Thymus (tissue), 11 donors: ENCODE data around the gene MMP20. TPM values are rescaled to one million over a fixed set of nuclear protein-coding genes. Genes with fewer than 3 reads are reported as not detected.

ENCODE experiments used
- DNase-seq, 9 donors: peaks; one replicate each; pipeline ENCODE4 v3.0.0-alpha.2; 2013; ENCODE audit warnings: low spot score in 9 of 9, low read depth in 6 of 9, missing footprints in 1 of 9
- H3K27ac ChIP-seq, 2 donors: one replicate each; pipeline ENCODE4 v1.5.1; 2013; ENCODE audit warnings: control low read depth in 1 of 2, low read depth in 1 of 2, low read length in 1 of 2, mild to moderate bottlenecking in 1 of 2, moderate library complexity in 1 of 2
- H3K27me3 ChIP-seq, 2 donors: one replicate each; pipeline ENCODE4 v1.5.1; 2013; ENCODE audit warnings: low read length in 1 of 2; ENCODE audit not compliant: control insufficient read depth in 2 of 2, insufficient read depth in 1 of 2
- H3K36me3 ChIP-seq, 2 donors: one replicate each; pipeline ENCODE4 v1.5.1; 2013; ENCODE audit warnings: low read length in 1 of 2, mild to moderate bottlenecking in 1 of 2, moderate library complexity in 1 of 2; ENCODE audit not compliant: control insufficient read depth in 2 of 2, insufficient read depth in 2 of 2
- H3K4me1 ChIP-seq, 2 donors: one replicate each; pipeline ENCODE4 v1.5.1; 2013; ENCODE audit warnings: low read length in 2 of 2; ENCODE audit not compliant: control insufficient read depth in 2 of 2, insufficient read depth in 2 of 2
- H3K4me3 ChIP-seq, 2 donors: one replicate each; pipeline ENCODE4 v1.5.1; 2013; ENCODE audit warnings: low read length in 2 of 2, control low read depth in 1 of 2, mild to moderate bottlenecking in 1 of 2
- H3K9me3 ChIP-seq, 2 donors: one replicate each; pipeline ENCODE4 v1.5.1; 2013; ENCODE audit warnings: low read length in 1 of 2, mild to moderate bottlenecking in 1 of 2; ENCODE audit not compliant: control insufficient read depth in 2 of 2, insufficient read depth in 1 of 2
- WGBS: extraction: QIAGEN DNeasy Blood & Tissue Kit; methylation state at CpG from one replicate; pipeline ENCODE4 v1.1.7; 2013; 5-methylcytosine and 5-hydroxymethylcytosine counted together
- polyA plus RNA-seq: library from polyadenylated mRNA; stranded (reverse); fragments of 200-250 nt; gene quantifications from one replicate; pipeline ENCODE4 v1.2.3, GENCODE V29; 2013
- total RNA-seq: library from RNA; stranded (reverse); fragments of 120-200 nt; gene quantifications from one replicate; pipeline ENCODE4 v1.2.4, GENCODE V29; 2013
- donor health status: healthy.

The MMP20 gene
- total and polyA plus RNA-seq, 2 donors = 0.14 to 0.23 TPM

DNA sequence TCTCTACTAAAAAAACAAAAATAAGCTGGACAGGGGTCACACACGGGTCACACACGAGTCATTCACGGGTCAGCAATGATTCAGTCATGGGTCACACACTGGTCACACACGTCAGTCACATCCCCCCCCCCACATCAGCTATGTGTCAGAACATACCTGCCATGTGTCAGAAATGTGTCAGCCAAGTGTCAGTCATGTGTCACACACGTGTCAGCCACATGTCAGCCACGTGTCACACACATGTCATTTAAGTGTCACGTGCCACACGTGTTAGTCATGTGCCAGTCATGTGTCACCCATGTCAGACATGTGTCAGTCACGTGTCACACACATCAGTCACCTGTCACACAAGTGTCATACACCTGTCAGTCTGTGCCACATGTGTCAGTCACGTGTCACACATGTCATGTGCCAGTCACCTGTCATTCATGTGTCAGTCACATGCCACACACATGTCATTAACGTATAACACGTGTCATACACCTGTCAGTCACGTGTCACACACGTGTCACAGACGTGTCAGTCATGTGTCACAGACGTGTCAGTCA, 28.7 kb upstream of the MMP20 start:
- no peaks in the 10 kb centered on the region for H3K4me1 ChIP-seq
- no peak overlapping the region for H3K27ac ChIP-seq
- 93% methylated on average over 16 of the region's 16 CpGs for WGBS
- no peak overlapping the region for H3K4me3 ChIP-seq
- H3K36me3 ChIP-seq = no peaks in the 10 kb centered on the region
- no peak for DNase-seq
- H3K27me3 ChIP-seq = no peaks in the 10 kb centered on the region
- no peaks in the 10 kb centered on the region for H3K9me3 ChIP-seq

DNA sequence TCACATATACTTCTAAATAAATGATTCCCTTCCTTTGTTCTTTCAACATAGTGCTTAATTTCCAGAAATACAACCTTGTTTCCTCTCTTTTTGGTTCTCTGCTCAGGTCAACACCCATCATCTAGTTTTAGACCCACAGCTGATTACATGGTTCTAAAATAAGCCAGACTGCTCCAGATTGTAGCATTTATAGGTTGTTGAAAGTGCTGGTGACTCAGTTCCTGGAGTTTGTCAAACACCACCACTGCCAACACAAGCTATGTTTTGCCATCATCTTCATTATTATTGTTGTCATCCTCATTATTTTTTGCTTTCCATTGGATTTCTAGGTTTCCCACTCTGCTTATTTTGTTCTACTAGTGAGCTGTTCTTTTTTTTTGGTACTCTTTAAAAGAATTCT, 22.3 kb upstream of the MMP20 start:
- DNase-seq = no peak
- Histone ChIP-seq H3K9me3 (no peaks in the 10 kb centered on the region), H3K36me3 (no peaks in the 10 kb centered on the region), H3K4me1 (no peaks in the 10 kb centered on the region), H3K4me3 (no peak overlapping the region), H3K27ac (no peak overlapping the region), H3K27me3 (no peaks in the 10 kb centered on the region)

GRCh38 chr11:102643941-102644340, 18.8 kb upstream of the MMP20 start:
- WGBS = 96% methylated on average over 4 of the region's 4 CpGs
- Histone ChIP-seq H3K27me3 (no peaks in the 10 kb centered on the region), H3K9me3 (no peaks in the 10 kb centered on the region), H3K27ac (no peak overlapping the region), H3K36me3 (no peaks in the 10 kb centered on the region), H3K4me1 (no peaks in the 10 kb centered on the region), H3K4me3 (no peak overlapping the region)
- no peak for DNase-seq

DNA sequence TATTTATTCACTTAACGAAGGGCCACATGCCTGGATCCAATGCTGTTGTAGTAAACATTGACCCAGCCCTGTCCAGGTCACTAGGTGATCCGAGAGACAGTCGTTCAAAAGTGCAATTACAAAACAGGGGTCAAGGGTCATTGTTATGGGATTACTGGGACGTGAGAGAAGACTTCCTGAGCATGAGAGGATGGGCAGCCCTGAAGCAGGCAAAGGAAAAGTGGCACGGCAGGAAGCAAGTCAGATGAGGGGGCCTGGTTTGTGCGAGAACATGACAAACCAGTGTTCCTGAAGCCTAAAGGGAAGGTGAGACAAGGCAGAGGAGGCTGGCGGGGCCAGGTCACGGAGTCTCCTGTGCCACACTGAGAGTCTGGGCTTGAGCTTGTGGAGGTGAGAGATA, 15.8 kb upstream of the MMP20 start:
- WGBS = 79% methylated on average over 8 of the region's 8 CpGs
- Histone ChIP-seq H3K27me3 (no peaks in the 10 kb centered on the region), H3K36me3 (no peaks in the 10 kb centered on the region), H3K4me3 (no peak overlapping the region), H3K27ac (no peak overlapping the region), H3K4me1 (no peaks in the 10 kb centered on the region), H3K9me3 (no peaks in the 10 kb centered on the region)
- no peak for DNase-seq

DNA sequence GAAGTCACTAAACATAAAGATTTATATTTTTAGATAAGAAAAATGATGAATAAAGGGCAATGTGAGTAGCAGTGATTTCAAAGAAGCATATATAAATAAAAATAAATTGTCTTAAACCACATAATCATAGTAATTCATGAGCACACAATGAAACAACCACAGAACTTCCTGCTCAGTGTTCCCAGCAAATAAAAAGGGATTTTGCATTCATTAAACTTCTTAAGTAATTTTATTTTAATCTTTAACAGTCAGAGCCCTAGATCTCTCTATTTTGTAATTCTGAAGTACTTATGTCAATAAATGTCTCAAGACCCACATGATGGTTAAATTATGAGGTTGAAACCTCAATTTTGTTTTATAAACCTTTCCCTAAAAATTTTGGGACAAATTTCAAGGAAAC, 14.5 kb upstream of the MMP20 start:
- Histone ChIP-seq H3K4me3 (no peak overlapping the region), H3K36me3 (no peaks in the 10 kb centered on the region), H3K27me3 (no peaks in the 10 kb centered on the region), H3K9me3 (no peaks in the 10 kb centered on the region), H3K4me1 (no peaks in the 10 kb centered on the region), H3K27ac (no peak overlapping the region)
- no peak for DNase-seq

DNA sequence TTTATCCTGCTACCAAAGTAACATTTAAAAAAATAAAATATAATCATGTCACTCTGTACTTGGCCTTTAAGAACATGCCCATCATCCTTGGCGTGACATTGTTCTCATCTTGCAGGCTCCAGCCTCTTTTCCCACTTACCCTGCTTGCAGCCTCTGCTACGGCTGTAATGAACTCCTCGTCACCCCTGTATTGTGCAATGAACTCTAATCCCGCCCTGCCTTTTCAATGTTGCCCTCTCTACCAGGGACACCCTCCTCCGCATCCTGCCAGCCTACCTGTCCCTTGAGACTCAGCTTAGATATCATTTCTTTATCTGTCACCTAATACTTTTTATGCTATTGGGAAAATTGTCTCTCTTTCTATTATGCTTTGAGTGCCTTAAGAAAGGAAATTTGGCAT, 12.6 kb upstream of the MMP20 start:
- WGBS = 86% methylated on average over 5 of the region's 5 CpGs
- no peak overlapping the region for H3K27ac ChIP-seq
- no peaks in the 10 kb centered on the region for H3K9me3 ChIP-seq
- no peaks in the 10 kb centered on the region for H3K36me3 ChIP-seq
- DNase-seq = no peak
- no peak overlapping the region for H3K4me3 ChIP-seq
- H3K4me1 ChIP-seq = no peaks in the 10 kb centered on the region
- no peaks in the 10 kb centered on the region for H3K27me3 ChIP-seq

DNA sequence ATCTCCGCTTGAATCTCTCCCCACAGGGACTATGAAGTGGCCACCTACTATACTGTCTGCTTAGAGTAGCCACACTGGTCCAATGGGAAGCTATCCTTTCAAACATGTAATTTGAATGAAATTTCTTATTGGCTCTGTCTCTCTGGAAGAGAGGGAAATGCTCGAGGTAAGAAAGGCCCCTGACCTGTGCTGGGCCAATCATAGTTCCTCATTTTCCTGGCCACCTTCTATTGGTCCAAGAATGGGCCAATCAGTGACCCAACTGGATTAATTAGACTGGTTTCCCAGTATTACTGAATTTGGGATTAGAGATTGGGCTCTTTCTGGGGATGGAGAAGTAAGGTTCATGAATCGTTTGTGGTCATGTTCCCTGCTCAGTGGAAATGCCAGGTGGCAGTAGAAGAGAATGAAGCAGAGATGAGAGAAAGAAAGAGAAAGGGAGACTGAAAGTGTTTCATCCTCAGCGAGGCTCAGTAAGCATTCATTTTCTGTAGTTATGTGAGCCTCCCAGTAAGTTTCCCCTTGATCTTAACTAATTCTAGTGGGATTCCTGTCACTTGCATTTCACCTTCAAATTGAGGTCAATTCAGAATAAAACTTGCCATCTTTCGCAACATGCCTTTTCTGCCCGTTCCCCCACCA, 8.4 kb upstream of the MMP20 start:
- Histone ChIP-seq H3K27me3 (no peaks in the 10 kb centered on the region), H3K9me3 (no peaks in the 10 kb centered on the region), H3K36me3 (no peaks in the 10 kb centered on the region), H3K27ac (no peak overlapping the region), H3K4me1 (no peaks in the 10 kb centered on the region), H3K4me3 (no peak overlapping the region)
- WGBS = 89% methylated on average over 6 of the region's 6 CpGs
- DNase-seq = no peak

GRCh38 chr11:102632026-102632425, 6.9 kb upstream of the MMP20 start:
- no peaks in the 10 kb centered on the region for H3K9me3 ChIP-seq
- H3K4me3 ChIP-seq = no peak overlapping the region
- no peak overlapping the region for H3K27ac ChIP-seq
- no peak for DNase-seq
- H3K27me3 ChIP-seq = no peaks in the 10 kb centered on the region
- 100% methylated on average over 1 of the region's 1 CpG for WGBS
- no peaks in the 10 kb centered on the region for H3K36me3 ChIP-seq
- no peaks in the 10 kb centered on the region for H3K4me1 ChIP-seq

DNA sequence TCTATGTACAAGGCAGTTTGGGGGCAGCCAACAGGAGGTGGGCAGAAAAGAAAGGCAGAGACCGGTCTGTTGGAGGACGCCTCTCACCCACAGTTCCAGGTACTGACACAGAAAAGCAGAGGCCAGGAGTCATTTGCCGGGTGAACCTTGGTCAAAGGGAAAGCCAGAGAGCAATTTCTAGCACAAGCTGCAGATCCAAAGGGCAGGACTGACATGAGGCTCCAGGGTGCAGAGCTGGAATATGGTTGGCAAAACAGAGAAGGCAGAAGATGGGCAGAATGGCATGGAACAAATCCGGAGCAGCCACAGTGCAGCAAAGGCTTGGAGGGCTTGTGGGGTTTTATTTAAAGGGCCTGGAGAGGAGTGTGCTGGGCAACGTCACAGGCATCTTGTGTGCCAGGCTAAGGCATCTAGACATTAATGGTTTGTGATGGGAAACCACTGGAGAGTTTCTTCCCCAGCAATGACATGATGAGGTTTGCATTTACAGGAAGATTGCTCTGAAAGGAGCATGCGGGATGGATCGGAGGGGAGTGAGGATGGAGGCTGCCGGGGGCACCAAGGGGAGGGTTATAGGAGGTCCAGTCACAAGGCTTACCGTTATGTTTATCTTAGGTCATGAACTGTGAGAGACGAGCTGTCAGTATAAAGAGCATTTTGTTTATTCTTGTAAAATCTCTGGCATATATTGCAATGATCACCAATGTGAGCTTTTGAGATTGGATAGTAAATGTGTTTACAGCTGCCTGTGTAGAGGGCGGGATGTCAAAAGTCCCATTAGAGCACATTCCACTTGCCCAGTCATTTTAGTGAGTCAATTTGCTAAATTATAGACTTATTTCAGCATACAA, 5.7 kb upstream of the MMP20 start:
- H3K27me3 ChIP-seq = no peaks in the 10 kb centered on the region
- H3K36me3 ChIP-seq = no peaks in the 10 kb centered on the region
- H3K27ac ChIP-seq = no peak overlapping the region
- H3K4me1 ChIP-seq = no peaks in the 10 kb centered on the region
- 92% methylated on average over 10 of the region's 11 CpGs for WGBS
- H3K9me3 ChIP-seq = no peaks in the 10 kb centered on the region
- H3K4me3 ChIP-seq = no peak overlapping the region
- DNase-seq = no peak
